Effector memory CD4-positive, alpha-beta T cell (primary cell): ENCODE data around the gene DNAJC3.

Experiments
- DNase-seq, 3 donors: peaks; one replicate each; pipeline ENCODE4 v3.0.0-alpha.2; 2020
- H3K27ac ChIP-seq: 2 replicates; pipeline ENCODE4 v1.7.0; 2013; ENCODE audit warnings: mild to moderate bottlenecking, low read length, moderate library complexity; ENCODE audit not compliant: insufficient read depth, poor library complexity, severe bottlenecking
- H3K27me3 ChIP-seq: replicated peaks from 2 replicates; pipeline ENCODE4 v1.7.0; 2013; ENCODE audit warnings: mild to moderate bottlenecking, low read length; ENCODE audit not compliant: insufficient read depth, control insufficient read depth, poor library complexity, severe bottlenecking
- H3K36me3 ChIP-seq: 2 replicates; pipeline ENCODE4 v1.7.0; 2013; ENCODE audit warnings: mild to moderate bottlenecking, low read length, moderate library complexity; ENCODE audit not compliant: control insufficient read depth, insufficient read depth
- H3K4me1 ChIP-seq: 2 replicates; pipeline ENCODE4 v1.7.0; 2013; ENCODE audit warnings: low read length, mild to moderate bottlenecking; ENCODE audit not compliant: control insufficient read depth, insufficient read depth, poor library complexity, severe bottlenecking
- H3K4me3 ChIP-seq: 2 replicates; pipeline ENCODE4 v1.7.0; 2013; ENCODE audit warnings: low read length, low read depth, mild to moderate bottlenecking; ENCODE audit not compliant: insufficient read depth, poor library complexity, severe bottlenecking
- H3K9me3 ChIP-seq: 2 replicates; pipeline ENCODE4 v1.7.0; 2013; ENCODE audit warnings: mild to moderate bottlenecking, low read length, moderate library complexity; ENCODE audit not compliant: control insufficient read depth

DNAJC3 gene

DNA sequence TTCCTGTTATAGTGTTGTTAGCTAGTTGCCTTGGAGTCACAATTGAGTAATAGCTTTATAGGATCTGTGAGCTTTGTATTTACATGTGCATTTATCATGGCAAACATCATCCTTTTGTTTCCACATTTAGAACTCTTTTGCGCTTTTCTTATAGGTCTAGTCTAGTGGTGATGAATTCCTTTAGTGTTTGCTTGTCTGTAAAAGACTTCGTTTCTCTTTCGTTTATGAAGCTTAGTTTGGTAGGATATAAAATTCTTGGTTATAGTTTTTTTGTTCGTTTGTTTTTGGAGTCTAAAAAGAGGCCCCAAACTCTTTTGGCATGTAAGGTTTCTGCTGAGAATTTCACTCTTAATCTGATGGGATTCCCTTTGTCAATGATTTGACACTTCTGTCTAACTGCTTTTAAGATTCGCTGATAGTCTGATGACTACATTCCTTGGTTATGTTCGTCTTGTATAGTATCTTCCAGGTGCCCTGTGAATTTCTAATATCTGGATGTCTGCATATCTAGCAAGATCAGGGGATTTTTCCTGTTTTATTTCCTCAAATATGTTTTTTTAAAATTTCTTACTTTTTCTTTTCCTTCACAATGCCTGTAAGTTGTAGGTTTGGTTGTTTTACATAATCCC lies 20.2 kb downstream of the DNAJC3 start:
- no peaks in the 10 kb centered on the region for H3K4me1 ChIP-seq
- H3K9me3 ChIP-seq: no peaks in the 10 kb centered on the region
- no peak for DNase-seq
- H3K4me3 ChIP-seq: no peak overlapping the region
- H3K27ac ChIP-seq: no peak overlapping the region
- no peaks in the 10 kb centered on the region for H3K27me3 ChIP-seq
- H3K36me3 ChIP-seq: no peaks in the 10 kb centered on the region

GRCh38 chr13:95698047-95698749 lies 21.3 kb downstream of the DNAJC3 start:
- no peak for DNase-seq
- Histone ChIP-seq H3K4me3 (no peak overlapping the region), H3K27ac (no peak overlapping the region), H3K4me1 (no peaks in the 10 kb centered on the region), H3K9me3 (no peaks in the 10 kb centered on the region), H3K27me3 (no peaks in the 10 kb centered on the region), H3K36me3 (no peaks in the 10 kb centered on the region)

DNA sequence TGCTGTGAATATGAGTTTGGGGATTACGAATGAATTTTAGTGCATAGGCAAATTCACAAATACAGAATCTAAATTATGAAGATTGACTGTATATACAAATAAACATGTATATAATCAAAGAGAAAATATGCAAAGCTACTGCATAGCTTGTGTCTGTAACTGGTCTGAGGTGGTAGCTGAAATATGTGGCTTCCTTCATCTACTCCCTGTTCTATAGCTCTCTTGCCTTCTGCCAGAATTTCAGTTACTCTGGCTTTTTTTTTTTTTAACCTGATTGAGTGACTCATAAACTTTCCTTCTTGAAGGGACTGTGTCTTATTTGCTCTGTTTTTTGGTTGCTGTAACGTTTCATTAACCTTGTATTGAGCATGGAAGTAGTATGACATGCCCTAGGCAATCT lies 26.6 kb downstream of the DNAJC3 start:
- H3K9me3 ChIP-seq: no peaks in the 10 kb centered on the region
- H3K4me3 ChIP-seq: no peak overlapping the region
- no peak for DNase-seq
- peaks cover 20% of the 10 kb centered on the region for H3K4me1 ChIP-seq
- H3K27me3 ChIP-seq: no peaks in the 10 kb centered on the region
- no peak overlapping the region for H3K27ac ChIP-seq
- no peaks in the 10 kb centered on the region for H3K36me3 ChIP-seq

DNA sequence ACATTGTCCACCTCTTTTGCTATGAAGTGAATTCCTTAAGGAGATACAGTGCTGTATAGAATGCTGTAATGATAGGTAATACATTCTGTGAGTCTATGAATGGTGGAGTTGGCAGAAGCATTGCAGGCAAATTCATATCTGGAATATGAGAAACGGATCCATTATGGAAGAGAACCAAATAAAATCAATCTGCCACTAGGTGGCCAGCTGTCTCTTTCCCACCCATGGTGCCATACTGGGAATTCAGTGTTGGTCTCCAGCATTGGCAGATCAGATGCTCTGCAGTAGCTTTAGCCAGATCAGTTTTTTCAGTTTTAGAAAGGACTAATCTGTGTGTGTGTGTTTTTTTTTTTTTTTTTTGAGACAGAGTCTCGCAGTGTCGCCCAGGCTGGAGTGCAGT lies 27.6 kb downstream of the DNAJC3 start:
- Histone ChIP-seq H3K27me3 (no peaks in the 10 kb centered on the region), H3K4me1 (peaks cover 20% of the 10 kb centered on the region), H3K36me3 (no peaks in the 10 kb centered on the region), H3K27ac (no peak overlapping the region), H3K4me3 (no peak overlapping the region), H3K9me3 (no peaks in the 10 kb centered on the region)
- DNase-seq: no peak

DNA sequence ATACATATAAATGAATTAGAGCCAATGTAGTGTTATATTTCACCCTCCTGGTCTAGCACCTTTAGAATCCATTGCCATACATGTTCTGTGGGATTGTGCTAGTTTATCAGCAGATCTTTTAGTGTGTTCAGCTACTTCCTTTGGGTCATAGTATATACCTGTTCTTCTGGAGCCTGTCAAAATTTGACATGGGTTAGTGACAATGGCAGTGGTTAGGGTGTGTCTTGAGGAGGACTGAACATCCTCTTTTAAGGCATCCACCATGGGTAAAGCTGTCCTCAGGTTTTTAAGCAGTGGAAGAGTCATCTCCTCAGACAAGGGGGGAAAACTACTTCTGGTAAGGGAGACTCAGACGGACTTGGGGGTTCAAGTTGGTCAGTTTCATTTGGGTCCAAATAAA lies 29.4 kb downstream of the DNAJC3 start:
- H3K27me3 ChIP-seq: no peaks in the 10 kb centered on the region
- no peak for DNase-seq
- H3K4me3 ChIP-seq: no peak overlapping the region
- H3K27ac ChIP-seq: no peak overlapping the region
- H3K4me1 ChIP-seq: peaks cover 20% of the 10 kb centered on the region
- H3K36me3 ChIP-seq: peaks cover 4% of the 10 kb centered on the region
- no peaks in the 10 kb centered on the region for H3K9me3 ChIP-seq

DNA sequence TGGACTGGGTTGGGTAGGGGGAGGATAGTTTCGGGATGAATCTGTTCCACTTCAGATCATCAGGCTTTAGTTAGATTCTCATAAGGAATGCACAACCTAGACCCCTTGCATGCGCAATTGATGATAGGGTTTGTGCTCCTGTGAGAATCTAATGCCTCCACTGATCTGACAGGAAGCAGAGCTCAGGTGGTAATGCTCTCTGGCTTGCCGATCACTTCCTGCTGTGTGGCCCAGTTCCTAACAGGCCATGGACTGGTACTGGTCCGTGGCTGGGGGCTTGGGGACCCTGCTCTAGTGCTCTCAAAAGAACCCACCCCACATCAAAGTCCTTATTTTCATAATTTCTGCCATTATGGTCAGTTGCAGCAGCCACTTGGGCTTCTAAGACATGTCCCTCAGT lies 30.1 kb downstream of the DNAJC3 start:
- H3K27ac ChIP-seq: no peak overlapping the region
- H3K4me1 ChIP-seq: peaks cover 20% of the 10 kb centered on the region
- no peak overlapping the region for H3K4me3 ChIP-seq

DNA sequence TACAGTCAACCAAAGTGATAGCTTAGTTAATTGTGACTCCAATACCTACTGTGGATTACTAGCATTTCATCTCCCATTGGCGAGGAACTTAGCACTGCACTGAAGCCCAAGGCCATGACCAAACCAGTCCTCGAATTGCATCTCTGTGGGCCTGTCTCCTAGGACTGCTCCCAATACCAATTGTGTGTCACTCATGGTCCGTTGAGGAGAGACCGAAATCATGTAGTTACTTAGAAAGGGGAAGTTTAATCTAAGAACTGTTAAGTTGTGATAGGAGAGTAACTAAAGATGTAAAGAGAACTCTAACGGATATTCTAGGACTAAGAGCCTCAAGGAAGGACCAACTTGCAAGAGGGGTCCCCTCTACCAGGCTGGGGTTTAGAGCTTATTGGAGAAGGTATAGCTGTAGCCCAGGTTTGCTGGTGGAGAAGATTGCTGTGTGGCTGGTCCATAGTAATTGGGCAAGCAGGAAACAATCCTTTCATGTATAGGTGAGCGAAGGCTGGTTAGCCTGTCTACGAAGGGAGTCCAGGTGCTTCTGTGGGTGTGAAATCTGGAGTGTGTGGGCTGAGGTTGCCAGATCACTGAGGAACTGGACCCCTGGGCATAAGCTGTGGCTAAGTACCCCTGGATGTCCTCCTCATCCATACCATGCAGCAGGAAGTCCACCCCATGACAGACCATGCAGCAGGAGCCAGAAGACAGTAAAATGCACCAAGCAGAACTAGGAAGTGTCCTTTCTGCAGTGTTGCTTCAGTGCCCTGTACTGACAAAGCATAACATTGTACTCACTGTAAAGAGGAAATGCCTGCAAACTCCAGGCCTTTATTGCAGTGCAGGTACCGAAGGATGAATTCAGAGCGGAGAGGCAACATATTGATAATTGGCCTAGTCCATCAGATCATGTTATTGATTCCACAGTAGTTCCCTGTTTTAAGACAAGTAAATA lies 30.8 kb downstream of the DNAJC3 start:
- peaks cover 20% of the 10 kb centered on the region for H3K4me1 ChIP-seq
- H3K27me3 ChIP-seq: no peaks in the 10 kb centered on the region
- no peak for DNase-seq
- no peak overlapping the region for H3K4me3 ChIP-seq
- H3K36me3 ChIP-seq: peaks cover 14% of the 10 kb centered on the region
- no peak overlapping the region for H3K27ac ChIP-seq
- H3K9me3 ChIP-seq: no peaks in the 10 kb centered on the region

More for the DNA sequence above, 30.1 kb downstream of the DNAJC3 start:
- no peak for DNase-seq
- no peaks in the 10 kb centered on the region for H3K27me3 ChIP-seq
- H3K36me3 ChIP-seq: peaks cover 10% of the 10 kb centered on the region
- no peaks in the 10 kb centered on the region for H3K9me3 ChIP-seq

DNA sequence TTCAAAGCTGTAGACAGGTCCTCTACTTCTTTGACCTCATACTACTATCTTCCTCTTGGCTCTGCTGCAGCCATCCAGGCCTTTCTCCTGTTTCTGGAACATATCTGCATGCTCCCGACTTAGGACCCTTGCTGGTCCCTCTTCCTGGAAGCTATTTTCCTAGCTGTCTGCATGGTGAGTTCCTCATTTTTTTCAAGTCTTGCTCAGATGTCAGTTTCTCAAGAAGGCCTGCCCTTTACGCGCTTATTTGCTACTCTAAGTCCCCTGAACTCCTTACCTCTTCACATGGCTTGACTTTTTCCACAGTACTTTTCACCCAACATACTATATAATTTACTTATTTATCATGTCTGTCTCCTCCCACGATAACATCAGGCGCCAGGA lies 31.4 kb downstream of the DNAJC3 start:
- Histone ChIP-seq H3K36me3 (peaks cover 18% of the 10 kb centered on the region), H3K9me3 (no peaks in the 10 kb centered on the region), H3K27me3 (no peaks in the 10 kb centered on the region), H3K4me1 (peaks cover 20% of the 10 kb centered on the region), H3K4me3 (no peak overlapping the region), H3K27ac (no peak overlapping the region)
- DNase-seq: no peak

DNA sequence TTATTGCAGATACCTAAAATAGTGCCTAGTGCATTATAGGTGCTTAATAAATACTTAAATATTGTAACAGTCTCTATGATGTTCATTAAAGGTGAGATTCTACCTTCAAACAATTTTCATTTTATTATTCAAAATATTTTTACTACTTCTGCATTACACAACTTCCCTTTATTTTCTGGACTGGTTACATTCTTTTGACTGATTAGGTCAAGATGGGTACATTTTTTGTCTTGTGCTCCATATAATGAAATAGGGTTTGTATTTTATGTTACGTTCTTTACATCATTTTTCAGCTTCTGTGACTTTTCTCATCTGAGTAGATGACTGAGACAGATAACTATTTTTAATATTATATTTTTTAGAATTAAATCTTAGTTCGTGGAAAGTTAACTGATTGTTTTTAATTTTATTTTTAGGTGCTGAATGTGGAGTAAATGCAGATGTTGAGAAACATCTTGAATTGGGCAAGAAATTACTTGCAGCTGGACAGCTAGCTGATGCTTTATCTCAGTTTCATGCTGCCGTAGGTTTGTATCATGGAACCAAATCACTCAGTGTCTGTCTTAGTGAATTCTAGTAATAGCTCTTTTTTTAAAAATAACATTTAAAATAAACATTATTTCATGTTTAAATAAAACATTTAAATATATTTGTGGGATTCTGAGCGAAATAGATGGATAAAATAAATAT lies 32.0 kb downstream of the DNAJC3 start:
- Histone ChIP-seq H3K4me3 (no peak overlapping the region), H3K4me1 (peaks cover 20% of the 10 kb centered on the region), H3K36me3 (peaks cover 18% of the 10 kb centered on the region), H3K27ac (no peak overlapping the region), H3K9me3 (no peaks in the 10 kb centered on the region), H3K27me3 (no peaks in the 10 kb centered on the region)
- no peak for DNase-seq
